HG03442 (cell line): Measurements from ENCODE around the gene SPATA3.

ENCODE experiments used
- ATAC-seq: cut with Tn5 transposase; IDR thresholded peaks from one replicate; pipeline ENCODE4 v1.9.1; 2021; ENCODE audit warnings: mild to moderate bottlenecking, moderate library complexity; ENCODE audit not compliant: unreplicated experiment

Gene SPATA3

DNA sequence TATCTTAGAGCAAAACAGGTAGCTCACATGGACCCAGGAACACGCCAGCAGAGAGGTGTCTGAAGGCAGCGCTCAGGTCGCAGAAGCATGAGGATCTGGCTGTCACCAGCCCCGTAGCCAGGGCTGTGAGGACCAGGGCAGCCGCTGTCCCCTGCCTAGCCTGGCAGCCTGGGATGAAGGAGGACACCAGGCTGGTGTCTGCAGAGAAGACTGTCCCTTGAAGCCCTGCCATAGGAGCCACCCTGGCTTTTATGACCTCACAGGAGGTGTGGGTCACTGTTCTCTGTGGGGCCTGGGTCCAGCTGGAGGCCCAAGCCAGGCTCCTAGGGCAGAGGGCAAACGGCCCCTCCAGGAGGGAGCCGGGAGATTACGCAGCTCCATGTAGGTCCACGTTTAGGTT, at the start of gene SPATA3:
TSS of gene SPATA3 (plus strand) at position 301 of the 400 bp plus-strand sequence. CDS start 113 bp downstream, outside the sequence.
- no peak for ATAC-seq

DNA sequence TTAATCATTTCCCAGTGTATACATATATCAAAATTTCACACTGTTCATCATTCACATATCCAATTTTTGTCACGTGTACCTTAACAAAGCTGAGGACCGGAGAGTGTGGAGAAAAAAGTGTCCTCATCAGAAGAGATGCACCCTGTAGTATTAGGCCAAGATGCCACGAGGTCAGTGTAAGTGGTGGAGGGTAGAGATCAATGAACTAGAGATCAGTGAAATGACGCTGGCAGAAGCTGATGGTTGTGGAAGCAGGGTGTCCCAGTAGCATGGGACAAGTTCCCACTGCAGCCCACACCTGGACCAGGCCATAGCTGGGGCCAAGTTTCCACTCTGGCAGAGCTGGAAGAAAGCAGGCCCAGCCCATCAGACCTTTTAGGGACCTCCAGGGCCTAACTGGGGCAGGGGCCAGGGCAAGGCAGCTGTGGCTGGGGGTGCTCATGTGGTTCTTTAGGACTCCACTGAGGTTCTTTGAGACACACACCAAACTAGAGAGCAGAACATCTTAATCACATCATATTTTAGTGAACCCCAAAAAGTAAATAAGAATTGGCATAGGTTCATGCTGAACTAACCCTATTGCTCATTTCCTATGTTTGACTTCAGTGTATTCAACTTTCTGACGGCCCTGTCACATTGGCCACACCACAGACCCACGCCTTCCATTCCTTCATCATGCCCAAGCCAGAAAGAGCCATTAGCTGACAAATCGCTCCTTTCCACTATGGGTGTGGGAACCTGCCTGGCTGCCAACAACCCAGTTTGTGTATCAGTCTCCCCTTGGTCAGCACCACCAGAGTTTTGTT, 49.3 kb upstream of the SPATA3 start:
- no peak for ATAC-seq

DNA sequence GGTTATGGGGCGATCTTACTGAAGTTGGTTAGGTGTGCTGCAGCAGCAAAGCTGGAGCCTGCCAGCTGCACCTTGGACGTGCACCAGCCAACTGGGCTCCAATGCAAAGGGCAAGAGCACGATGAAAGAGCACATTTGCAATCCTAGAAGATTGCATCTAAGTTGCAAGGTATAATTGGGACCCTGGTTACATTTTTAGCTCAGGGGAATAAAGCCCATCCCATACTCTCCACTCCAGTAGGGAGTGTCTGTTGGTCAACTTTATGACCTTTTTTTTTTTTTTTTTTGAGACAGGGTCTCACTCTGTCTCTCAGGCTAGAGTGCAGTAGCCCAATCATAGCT, 48.7 kb upstream of the SPATA3 start:
- no peak for ATAC-seq

DNA sequence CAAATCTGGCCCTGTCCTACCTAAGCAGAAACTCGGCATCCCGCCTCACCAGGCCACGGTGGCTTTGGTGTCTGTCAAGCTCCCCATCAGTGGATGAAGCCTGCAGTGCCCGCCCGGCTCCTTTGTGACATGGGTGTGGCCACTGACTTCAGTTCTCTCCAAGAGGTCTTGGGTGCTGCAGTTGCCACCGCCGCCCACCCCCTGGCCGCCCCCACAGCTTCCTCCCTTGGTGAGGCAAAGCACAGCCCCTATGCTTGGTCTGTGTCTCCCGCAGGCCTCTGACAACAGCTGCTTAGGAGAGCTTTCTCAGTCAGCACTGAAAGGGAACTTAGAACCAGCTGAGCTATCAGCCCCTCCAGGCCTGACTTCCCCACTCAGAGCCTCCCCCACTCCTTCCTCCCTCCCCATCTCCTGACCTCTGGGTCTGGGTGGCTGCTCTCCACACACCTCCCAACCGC, 48.0 kb upstream of the SPATA3 start:
- ATAC-seq = peak; percentile 37

DNA sequence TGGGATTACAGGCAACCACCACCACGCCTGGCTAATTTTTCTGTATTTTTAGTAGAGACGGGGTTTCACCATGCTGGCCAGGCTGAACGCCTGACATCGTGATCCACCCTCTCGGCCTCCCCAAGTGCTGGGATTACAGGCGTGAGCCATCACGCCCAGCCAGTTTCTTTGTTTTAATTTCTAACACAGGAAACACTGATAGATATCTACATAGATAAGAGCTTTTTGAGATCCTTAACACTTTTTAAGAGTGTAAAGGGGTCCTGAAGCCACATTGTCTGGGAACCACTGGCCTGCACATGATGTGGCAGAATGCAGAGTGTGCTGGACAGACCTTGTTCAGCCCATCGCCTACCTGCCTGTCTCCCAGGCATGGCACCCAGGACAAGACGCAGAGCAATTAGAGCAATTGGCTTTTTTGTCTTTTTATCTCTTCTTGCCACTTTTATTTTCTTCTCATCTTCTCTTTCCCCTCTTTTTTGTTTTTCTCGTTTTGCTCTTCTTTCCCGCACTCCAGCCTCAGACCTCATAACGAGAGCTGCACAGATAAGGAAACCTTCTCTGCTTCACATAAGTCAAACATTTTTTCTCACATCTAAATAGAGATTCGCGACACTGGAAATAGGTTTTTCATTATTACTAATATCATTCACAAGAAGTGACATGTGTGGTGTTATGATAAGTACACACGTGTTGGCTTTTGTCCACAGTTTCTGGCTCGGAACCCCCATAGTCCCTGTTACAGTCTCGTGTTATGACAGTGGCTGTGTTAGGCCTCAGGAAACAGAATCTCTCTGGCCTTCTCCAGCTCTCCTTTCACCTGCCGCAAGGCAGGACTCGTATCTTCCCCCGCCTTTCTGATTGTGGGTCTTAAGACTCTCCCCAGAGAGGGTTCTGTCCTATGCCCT, 45.7 kb upstream of the SPATA3 start:
- ATAC-seq = peak; percentile 49

DNA sequence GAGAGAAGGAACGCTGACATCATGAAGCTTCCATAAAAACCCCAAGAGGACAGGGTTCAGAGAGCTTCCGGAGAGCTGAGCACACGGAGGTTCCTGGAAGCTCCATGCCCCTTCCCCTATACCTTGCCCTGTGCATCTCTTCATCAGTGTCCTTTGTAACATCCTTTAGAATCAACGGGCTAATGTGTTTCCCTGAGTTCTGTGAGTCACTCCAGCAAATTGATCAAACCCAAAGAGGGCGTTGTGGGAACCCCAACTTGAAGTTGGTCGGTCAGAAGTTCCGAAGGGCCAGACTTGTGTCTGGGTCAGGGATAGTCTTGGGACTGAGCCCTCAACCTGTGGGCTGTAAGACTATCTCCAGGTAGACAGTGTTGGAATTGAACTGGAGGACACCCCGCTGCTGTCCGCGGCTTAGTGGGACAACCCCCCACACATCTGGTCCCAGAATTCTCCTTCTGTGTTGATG, 45.0 kb upstream of the SPATA3 start:
- no peak for ATAC-seq

DNA sequence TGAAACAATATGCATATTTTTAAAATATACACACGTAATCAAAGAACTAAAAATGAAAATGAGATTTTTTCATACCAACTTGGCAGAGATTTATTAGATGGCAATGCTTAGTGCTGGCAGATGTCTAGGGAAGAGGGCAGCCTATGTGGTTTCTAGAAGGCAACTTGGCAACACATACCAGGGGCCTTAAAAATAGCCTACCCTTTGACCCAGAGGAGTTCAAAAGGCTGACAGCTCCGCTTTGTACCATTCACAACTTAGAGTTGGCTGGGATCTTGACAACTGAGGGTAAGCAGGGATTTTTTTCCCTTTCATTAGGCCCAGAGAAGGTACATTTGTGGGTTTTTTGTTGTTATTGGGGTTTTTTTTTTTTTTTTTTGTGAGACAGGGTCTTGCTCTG, 44.5 kb upstream of the SPATA3 start:
- no peak for ATAC-seq

DNA sequence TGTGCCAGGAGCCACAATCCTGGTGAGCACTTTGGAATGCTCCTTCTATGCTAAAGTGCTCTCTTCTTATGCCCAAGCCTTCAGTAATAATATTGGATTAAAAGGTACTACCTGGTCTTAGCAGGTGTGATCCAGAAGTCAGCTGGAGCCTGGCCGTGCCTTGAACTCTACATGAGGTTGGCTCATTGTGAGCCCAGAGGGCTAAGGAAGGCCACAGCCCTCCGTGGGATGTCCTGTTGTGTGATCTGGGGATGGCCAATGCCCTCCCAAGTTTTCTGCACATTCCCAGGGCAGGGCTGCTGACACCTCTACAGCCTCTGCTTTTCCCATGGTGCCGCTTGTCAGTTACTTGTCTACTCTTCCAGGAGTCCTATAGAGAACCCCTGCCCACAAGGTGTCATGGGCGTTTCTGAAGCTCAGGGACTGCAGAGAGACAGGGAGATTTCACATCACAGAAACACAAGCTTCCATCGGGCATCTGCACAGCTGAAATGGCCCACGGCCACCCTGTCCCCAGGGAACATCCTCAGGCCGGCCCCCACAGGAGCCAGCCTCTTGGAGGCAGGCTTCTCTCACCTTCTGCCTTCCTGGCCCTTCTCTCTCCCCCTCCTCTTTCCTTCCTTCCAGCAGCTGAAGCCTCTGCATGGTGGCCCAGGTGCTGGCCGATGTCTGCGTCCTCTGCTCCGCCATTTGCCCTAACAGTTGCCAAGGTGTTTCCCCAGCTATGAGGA, 43.5 kb upstream of the SPATA3 start:
- no peak for ATAC-seq

DNA sequence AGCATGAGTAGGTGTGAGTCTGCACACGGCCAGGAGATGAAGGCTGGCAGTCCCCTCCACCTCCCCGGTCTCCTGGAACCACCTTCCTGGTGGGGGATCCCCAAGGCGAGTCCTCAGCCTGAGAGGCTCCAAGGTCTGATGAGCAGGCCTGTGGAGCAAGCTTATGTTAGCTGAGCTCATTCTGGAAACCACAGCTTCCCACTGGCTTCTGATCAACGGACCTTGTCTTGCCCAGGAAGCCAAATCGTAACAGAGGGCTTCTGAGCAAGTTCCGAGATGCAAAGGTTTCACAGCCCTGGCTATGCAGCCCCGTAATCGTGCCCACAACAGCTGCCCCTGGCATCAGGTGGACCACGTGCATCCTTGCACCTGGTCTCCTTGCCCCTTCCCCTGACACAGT, 42.1 kb upstream of the SPATA3 start:
- peak; percentile 25 for ATAC-seq

DNA sequence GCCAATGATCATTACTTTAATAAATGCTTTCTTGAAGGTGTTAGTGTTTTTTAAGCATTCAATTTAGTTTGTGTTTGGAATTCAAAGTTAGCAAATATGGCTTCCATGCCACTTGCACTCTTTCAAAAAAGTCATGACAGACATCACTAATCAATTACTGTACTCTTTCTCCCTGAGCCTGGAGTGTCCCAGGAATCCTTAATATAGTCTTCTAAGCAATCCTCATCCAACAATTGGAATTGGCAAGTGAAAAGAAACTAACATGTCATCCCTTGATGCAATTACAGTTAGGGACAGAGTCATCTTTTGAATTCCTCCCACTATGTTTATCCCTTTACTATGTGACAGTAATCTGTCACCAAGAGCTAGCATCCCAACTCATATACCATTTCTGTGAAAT, 41.2 kb upstream of the SPATA3 start:
- ATAC-seq = no peak

DNA sequence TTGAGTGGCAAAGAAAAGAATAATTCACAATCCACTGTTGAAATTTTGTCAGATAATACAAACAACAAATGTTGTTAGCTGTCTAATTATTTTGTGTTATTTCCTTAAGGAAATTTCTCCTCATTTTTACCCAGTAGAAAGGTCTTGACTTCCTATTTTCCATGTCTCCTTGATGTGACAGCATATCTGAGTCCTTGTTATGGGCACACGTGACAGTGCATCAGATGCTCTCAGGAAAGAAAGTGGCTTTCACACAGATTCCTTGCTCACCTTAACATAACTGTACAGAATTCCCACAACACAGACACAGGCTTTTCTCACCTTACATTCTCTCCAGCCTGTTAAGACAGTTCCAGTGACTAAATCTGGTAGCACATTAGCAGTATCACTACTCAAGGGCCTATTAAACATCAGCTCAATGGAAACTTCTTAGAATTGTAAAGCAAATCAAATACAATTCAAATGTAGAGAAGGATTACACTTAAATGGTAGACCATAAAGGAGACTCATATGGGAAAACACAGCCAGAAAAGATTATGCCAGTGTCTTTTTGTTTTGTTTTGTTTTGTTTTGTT, 40.7 kb upstream of the SPATA3 start:
- ATAC-seq = no peak

DNA sequence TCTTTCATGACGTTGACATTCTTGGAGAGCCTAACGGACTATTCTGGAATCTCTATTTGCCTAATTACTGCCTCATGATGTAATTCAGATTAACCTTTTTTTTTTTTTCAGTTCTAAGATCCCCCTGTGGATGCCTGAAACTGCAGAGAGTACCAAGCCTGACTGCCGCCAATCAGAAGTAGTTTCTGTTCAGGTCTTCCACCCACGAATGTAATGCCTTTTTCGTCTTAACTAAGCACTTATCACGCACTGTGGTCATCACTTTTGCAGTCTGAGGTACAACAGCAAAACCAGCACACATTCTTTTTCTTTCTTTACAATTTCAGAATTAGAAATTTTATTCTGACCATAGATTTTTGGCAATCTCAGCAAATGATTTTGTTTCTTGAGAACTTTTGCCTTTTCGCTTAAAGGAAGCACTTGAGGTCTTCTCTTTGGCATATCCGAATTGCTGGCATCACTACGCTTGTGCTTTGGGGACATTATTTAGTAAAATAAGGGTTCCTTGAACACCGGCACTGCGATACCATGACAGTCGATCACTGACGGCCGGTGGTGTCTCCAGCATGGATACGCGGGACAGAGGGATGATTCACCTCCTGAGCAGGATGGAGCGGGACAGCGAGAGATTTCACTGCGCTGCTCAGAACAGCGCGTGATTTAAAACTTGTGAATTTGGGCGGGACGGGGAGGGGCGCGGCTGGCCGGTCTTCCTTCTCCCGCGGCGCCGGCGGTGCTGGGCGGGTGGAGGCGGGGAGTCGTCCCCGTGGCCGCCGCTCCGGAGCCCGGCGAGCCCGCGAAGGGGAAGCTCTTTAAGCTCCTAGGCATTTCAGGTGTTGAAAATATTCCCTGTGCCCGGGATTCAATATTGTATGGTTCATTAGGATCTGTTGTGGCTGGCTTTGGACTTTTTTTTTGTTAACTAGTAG, 38.8 kb upstream of the SPATA3 start:
- ATAC-seq = peak; percentile 64

DNA sequence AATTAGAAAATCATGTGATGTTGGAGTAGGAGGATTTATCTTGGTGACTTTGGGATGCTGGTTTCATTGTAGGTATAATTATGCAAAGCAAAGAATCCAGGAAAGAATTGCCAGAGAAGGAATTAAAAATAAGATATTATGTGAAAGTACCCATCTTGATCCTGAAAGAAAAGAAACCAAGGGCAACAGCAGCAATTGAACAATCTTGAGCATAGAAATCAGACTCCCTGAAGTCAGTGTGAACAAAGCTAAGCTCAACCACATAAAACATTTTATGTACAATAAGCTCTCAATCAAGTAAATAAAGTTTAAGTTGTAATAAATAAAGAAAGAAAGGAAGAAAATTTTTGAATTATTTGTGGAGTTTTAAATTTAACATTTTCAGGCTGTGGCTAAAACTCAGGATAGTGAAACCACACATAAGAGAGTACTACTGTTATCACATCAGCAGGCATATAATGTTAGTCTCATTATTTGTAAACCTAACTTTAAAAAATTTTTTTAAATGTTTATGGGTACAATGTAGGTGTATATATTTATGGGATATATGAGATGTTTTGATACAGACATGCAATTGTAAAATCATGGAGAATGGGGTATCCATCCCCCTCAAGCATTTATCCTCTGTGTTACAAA, 38.0 kb upstream of the SPATA3 start:
- ATAC-seq = no peak

DNA sequence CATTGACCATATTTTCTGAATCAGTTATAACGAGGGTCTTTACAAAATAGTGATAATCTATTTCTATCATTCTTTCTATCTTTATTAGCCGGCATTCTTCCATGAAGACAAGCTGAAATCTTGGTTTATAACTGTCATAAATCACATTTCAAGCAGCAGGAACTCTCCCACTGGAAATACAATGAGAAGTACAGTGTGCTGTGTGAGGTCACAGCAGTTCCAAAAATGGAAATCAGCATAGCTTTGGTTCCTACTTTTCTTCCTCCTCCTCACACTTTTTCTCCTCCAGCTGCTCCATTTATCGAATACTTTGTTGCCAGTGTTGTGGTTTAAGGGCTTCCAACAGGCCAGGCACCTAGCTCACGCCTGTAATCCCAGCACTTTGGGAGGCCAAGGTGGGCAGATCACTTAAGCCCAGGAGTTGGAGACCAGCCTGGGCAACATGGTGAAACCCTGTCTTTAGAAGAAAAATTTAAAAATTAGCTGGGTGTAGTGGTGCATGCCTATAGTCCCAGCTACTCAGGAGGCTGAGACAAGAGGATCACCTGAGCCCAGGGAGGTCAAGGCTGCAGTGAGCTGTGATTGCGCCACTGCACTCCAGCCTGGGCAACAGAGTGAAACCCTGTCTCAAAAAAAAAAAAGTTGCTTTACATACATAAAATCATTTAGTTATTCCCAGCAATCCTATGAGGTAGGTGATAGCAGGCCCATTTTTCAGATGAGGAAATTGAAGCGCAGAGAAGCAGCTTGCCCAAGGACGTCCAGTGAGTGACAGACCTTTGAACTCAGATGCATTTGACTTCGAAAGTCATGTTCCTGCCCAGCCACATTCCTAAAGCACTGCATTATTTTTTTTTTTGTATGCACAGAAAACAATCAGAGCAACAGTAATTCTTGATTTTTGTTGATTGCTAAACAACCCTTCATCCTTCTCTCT, 36.8 kb upstream of the SPATA3 start:
- no peak for ATAC-seq

DNA sequence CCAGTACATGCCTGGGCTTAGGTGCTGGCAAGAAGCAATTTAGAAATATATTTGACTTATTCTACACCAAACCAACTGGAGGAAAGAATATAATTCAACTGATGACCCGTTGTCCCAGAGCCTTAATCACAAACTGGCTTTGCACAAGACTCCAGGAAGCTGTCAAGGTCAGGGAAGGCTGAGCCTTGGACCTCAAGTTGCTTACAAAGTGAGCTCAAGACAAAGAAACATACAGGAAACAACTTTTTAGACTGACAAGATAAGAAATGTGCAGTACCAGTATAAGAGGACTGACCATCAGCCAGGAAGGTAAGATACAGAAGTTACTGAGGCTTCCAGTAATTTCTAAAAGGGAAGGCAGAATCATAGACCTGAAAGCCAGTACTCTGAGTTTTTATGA, 35.9 kb upstream of the SPATA3 start:
- ATAC-seq = no peak

DNA sequence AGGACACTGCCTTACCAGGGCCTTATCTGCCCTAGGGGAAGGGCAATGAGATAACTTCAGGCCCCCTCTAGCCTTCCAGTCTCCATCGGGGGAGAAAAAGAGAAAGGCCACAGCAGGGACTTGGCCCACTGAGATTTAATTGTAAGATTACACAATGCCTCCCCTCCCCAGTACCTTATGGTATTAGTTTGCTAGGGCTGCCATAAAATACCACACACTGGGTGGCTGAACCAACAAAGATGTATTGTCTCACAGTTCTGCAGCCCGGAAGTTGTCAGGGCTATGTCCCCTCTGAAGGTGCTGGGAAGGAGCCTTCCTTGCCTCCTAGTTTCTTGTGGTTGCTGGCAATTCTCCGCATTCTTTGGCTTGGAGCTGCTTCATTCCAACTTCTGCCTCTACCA, 34.8 kb upstream of the SPATA3 start:
- ATAC-seq = no peak

DNA sequence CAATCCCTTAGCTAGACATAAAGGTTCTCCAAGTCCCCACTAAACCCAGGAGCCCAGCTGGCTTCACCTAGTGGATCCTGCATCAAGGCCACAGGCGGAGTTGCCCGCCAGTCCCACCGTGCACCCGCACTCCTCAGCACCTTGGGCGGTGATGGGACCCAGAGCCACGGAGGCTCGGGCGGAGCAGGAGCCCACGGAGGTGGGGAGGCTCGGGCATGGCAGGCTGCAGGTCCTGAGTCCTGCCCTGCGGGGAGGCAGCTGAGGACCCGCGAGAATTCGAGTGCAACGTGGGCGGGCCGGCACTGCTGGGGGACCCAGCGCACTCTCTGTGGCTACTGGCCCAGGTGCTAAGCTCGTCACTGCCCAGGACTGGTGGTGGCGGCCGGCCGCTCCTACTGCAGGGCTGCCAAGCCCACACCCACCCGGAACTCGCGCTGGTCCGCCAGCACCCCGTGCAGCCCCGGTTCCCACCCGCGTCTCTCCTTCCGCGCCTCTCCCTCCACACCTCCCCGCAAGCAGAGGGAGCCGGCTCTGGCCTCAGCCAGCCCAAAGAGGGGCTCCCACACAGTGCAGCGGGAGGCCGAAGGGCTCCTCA, 31.7 kb upstream of the SPATA3 start:
- no peak for ATAC-seq

DNA sequence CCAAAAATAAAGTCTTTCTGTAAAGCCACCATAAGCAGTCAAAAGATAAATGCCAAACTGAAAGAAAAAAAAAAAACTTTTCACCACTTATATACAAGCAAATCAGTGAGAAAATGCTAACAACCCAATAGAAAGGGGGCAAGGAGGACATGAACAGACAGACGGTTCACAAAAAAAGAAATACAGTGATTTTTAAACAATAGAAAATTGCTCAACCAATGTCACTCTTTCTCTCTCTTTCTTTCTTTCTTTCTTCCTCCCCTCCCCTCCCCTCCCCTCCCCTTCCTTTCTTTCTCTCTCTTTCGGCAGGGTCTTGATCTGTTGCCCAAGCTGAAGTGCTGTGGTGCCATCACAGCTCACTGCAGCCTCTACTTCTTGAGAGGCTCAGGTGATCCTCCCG, 28.8 kb upstream of the SPATA3 start:
- no peak for ATAC-seq
